GM18951 (cell line): Measurements from ENCODE around the gene DPYD.

ENCODE experiments used
- POLR2A ChIP-seq: IDR thresholded peaks from 4 replicates; pipeline ENCODE4 v1.6.1; 2011; ENCODE audit warnings: mild to moderate bottlenecking; ENCODE audit not compliant: insufficient read length, insufficient read depth; ENCODE audit errors: extremely low read depth
- in situ Hi-C: fragments of 300-500 bp; cut with MboI; formaldehyde crosslinking; loops from one replicate; pipeline ENCODE4 v1.12.0; 2022; ENCODE audit warnings: low sequenced_read_pairs, mixed read lengths, inconsistent platforms; ENCODE audit not compliant: unreplicated experiment

The DPYD gene

DNA sequence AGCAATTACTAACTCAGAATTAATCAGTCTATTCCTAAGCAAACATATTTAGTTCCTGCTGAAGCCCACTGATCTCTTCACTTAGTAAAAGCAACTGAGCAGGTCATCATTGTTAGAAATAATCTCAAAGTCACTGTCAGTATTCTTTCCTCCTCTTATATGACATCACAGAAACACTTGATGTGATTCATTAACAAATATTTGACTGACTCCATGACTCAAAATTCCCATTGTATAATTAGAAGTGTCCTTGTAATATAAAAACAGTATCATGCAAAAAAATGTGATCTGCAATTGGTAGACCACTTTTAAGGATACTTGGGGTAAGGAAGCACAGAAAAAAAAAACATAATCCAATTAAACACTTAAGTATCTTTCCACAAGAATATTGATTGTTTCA, 194.4 kb downstream of the DPYD start:
- no peak for TF ChIP-seq POLR2A
- in situ Hi-C loops: no loop called here

DNA sequence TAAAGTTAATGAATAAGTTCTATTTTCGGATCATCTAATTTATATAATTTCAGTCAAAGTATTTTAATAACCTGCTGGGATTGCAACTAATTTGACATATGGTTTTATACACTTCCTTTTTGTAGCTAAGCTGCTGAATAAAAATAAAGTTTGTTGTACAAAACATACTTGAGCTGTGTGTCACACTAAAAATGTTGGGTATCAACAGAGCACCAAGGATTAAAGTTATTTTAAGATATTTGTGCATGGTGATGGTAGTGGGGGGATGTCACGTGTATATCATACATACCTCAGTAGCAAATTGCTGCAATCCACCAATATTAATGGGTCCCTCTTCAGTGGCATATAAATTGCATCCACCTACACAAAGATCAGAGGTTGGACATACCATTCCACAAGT, 199.6 kb downstream of the DPYD start:
- TF ChIP-seq POLR2A: no peak
- in situ Hi-C loops: no loop called here

DNA sequence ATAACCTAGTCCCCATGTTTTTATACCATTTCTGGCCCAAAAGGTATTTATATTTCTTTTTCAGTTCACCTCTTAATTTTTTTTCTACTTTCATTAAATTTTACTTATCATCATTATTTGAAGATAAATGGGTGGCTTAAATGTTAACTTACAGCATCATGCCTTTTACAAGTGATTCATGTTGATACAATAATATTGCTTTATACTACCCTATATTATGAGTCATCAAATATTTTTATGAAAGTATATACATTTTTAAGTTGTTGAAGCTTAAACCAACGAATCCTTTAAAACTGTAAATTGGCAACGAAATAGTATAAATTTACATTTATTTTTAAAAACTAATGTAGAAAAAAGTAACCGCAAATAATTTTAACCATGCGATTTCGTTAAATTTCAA, 207.9 kb downstream of the DPYD start:
- in situ Hi-C loops: no loop called here
- no peak for TF ChIP-seq POLR2A

DNA sequence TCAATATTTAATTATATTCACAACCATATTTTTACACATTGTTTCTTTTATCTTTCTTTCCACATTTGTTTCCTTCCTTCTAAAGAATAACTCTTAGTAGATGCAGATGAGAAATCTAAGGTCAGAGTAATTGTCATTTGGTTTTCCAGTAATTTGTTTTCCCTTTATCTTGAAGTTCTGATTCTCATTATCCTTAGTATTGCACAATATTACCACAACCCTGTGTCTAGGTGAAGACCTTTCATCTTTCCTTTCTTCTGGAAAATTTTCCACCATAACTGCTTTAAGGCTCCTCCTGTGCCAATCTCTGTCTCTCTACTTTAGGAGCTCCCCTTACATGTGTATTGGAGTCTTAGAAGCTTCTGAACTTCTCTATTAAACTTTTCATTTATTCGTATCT, 209.0 kb downstream of the DPYD start:
- in situ Hi-C loops: no loop called here
- TF ChIP-seq POLR2A: no peak

DNA sequence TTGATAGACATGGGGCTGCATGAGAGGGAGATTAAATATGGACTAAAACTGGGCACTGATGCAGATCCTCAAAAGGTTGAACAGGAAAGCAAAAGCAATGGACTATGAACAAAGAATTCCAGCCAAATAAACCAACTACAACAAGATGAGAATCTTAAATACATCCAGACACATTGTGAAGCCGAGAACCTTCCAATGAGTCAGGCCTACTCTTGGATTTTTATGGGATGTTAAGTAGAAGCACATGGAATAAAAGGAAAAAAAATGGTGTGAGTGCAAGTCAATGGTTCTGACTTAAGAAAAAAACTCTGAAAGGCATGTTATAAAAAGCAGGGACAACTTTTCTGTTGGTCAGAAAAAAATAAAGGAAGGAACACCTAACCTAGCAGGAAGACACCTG, 227.2 kb downstream of the DPYD start:
- no peak for TF ChIP-seq POLR2A
- in situ Hi-C loops: no loop called here

DNA sequence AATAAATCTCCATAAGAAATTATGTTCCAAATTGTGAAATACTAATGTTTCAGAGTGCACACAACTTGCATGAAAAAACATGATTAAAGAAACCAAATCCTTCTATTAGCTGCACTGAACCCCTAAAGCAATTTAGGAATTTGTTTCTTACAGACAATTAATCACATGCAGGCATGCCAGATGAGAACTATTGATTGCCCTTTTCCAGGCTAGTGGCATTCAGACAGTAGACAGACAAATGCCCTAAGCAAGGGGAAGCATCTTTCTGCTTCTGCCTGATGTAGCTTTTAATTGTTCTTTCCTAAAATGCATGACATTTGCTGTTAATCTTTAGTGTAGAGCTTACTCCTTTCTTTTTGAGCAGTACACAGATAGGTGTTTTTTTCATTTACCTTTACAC, 229.5 kb downstream of the DPYD start:
- TF ChIP-seq POLR2A: no peak
- in situ Hi-C loops: no loop called here

DNA sequence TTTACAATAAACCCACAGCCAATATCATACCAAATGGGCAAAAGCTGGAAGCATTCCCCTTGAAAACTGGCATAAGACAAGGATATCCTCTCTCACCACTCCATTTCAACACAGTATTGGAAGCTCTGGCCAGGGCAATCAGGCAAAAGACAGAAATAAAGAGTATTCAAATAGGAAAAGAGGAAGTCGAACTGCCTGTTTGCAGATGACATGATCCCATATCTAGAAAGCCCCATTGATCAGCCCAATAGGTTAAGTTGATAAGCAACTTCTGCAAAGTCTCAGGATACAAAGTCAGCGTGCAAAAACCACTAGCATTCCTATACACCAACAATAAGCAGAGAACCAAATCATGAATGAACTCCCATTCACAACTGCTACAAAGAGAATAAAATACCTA, 235.5 kb downstream of the DPYD start:
- no peak for TF ChIP-seq POLR2A
- in situ Hi-C loops: no loop called here

DNA sequence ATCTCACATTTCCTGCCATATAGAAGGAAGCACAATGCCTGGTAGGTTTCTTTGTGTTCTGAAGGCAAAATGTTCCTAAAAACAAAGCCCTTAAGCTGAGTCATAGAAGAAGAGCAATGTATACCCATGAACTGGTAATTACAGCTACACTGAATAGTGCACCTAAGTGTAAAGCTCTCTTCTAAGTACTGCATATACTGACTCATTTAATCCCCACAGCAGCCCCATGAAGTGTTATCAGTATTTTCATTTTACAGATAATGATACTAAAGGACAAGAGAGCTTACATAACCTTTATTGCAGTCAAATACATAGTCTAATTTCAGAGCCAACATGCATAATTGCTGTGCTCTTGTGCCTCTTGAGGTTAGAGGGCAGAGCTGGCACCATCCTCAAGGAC, 239.9 kb downstream of the DPYD start:
- in situ Hi-C loops: no loop called here
- no peak for TF ChIP-seq POLR2A

DNA sequence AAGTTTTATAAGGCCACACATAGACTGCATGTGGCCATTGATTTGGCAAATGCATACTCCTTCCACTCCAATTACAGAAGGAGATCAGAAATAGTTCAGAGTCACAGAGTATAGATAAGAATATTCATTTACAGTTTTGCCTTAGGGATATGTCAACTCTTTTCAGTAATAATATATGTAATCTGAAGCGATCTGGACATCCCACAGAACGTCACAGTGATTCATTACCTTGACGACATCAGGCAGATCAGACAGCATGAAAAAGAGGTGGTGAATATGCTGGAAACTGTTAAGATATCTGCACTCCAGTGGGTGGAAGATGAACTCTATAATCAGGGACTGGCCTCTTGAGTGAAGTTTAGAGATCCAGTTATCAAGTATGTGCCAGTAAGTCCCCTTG, 240.4 kb downstream of the DPYD start:
- in situ Hi-C loops: no loop called here
- TF ChIP-seq POLR2A: no peak

DNA sequence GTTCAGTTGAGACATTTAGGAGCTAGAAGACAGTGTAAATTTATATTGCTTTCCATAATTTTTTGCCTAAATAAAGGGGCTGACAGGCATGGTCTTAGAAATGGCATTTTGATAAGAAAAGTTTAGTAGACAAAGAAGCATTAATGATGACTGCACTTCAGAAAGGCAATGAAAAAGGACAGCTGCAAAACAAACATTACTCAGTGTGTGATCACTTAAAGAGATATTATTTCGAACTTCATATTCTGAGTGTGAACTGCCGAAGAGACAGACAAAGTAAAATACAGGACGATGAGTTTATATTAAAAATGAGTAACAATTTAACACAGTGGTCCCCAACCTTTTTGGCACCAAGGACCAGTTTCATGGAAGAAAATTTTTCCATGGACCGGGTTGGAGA, 243.1 kb downstream of the DPYD start:
- TF ChIP-seq POLR2A: no peak
- in situ Hi-C loops: no loop called here

DNA sequence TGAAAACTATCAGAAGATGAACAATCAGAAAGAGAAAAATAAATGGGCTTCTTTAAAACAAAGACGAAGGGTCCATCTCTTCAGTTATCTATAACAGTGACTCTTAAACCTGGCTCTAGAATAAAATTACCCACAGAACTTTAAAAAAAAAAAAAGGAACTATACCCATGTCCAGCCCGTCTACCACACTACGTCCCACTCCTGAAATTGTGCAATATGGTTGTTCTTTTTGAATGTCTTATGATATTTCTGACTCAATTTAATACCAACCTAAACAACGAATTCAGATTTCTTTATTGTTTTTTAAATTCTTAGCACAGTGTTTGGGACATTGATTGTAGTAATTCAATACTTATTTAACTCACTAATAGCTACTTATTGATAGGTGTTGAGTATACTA, 246.3 kb downstream of the DPYD start:
- no peak for TF ChIP-seq POLR2A
- in situ Hi-C loops: no loop called here

DNA sequence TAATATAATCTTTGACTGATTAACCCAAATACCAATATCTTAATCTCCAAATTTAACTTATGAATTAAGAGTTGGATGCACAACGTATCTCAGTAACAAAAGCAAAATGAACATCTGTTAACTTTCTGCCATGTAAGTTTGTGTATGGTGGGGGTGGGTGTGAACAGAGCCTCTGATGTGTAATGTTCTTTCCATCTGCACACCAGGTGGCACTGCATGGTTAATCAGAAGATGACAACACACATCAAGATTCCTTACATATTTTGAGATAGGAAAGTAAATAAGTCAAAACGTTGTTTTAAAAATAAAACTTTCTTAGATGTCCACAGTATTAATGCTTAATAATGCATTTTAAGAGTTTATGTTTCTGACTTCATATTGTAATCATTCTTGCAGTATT, 251.9 kb downstream of the DPYD start:
- in situ Hi-C loops: no loop called here
- TF ChIP-seq POLR2A: no peak

DNA sequence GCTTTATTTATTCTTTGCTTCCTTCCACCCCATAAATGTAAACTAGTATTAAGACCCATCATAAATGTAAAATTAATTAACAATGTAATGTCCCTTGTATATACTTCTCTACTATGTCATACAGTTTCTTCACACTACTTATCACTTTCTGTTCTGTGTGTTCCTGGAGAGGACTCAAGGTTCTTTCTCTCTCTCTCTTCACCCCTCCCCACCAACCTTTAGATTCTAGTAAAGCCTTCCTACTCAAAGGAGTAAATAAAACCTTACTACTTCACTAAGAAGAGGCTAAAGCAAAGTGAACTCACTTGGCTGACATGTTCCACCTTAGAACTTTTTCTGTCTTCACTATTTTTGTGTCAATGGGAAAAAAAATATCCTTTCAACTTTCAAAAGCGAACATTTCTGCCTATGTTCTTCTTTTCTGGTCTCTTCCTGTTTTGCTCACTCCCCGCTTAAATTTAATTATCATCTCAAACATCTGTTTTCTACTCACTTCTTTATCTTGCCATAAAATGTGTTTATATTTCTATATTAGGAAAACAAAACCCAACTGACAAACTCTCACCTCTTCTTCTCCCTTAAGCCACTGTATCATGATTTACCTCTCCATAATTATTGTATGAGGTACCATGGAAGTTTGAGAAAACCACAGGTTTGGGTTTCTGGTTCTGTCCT, 260.3 kb downstream of the DPYD start:
- in situ Hi-C loops: no loop called here
- no peak for TF ChIP-seq POLR2A

DNA sequence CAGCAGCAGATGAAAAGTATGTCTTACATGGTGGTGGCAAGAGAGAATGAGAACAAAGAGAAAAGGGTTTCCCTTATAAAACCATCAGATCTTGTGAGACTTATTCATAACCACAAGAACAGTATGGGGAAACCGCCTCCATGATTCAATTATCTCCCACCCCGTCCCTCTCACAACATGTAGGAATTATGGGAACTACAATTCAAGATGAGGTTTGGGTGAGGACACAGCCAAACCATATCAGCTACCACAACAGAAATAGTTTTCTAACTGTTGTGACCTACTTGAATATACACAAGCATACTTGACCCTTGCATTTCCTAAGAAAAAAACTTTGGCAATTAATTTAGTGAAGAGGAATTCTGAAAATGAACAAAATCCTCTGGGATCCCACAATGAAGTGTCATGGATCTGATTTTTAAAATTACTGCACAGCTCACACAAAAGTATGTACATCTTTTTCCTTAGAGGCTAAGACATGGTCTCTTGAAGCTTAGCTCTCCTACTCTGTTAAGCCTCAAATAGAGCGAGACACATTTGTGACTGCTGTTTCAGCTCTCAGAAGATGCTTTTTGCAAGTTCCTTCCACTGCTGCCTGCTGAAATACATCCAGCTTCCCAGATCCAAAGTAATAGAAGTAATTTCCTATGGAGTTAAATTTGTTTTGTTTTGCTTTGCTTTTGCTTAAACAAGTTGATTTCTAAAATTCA, 265.8 kb downstream of the DPYD start:
- in situ Hi-C loops: no loop called here

DNA sequence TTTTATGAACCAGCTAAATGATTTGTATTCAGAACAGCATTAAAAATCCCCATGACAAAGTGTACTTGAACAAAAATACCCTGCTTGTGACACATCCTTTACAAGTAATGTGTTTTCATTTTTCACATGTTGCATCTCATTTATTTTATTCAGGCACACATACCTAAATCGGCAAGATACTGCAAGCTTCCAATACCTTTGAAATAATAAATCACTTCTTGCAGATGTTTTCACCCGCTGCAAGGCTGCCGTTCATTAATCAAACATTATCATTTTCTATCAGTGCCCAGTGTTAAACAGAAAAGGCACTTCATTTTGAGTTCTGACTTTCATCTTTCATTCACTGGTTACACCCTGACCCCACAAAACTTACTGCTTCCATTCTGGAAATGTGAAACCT, 269.6 kb downstream of the DPYD start:
- no peak for TF ChIP-seq POLR2A
- in situ Hi-C loops: no loop called here

More for the DNA sequence above, 265.8 kb downstream of the DPYD start:
- TF ChIP-seq POLR2A: no peak

DNA sequence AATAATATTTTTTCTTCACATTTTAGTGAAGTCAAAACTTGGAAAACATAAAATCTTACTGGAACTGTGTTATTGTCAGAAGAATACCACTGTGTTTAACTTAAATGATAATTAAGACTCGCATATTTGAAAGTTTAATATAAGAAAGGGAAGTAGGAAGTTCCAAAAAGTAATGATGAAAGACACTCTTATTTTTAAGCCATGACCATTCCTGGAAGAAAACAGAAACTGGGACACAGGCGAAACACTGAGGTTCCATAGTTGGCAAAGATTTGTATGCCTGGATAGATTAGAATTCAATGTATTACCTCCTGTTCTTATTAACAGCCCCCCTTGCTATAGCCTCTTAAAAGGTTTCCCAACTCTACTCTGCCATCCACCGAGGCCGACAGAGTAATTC, 271.2 kb downstream of the DPYD start:
- in situ Hi-C loops: no loop called here
- no peak for TF ChIP-seq POLR2A
